GM12873 (cell line): ENCODE data around the gene MCUR1.

Experiments used
- TF ChIP-seq, protein P1 (sequence below): IDR thresholded peaks from 2 replicates; pipeline ENCODE4 v1.5.1; 2012; ENCODE audit warnings: low read depth, mild to moderate bottlenecking, moderate library complexity, low read length, control low read depth; ENCODE audit not compliant: insufficient read depth; ENCODE audit errors: missing control alignments

The MCUR1 gene

DNA sequence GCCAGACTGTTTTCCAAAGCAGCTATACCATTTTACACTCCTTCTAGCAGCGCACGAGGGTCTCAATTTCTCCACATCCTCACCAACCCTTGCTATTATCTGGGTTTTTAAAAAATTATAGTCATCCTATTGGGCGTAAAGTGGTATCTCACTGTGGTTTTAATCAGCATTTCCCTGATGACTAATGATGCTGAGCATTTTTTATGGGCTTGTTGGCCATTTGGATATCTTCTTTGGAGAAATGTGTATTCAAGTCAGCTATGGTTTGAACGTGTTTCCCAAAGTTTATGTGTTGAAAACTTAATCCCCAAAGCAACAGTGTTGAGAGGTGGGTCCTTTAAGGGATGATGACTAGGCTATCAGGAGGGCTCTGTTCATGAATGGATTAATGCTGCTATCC lies 6.7 kb downstream of the MCUR1 start:
- TF ChIP-seq, protein P1, sequence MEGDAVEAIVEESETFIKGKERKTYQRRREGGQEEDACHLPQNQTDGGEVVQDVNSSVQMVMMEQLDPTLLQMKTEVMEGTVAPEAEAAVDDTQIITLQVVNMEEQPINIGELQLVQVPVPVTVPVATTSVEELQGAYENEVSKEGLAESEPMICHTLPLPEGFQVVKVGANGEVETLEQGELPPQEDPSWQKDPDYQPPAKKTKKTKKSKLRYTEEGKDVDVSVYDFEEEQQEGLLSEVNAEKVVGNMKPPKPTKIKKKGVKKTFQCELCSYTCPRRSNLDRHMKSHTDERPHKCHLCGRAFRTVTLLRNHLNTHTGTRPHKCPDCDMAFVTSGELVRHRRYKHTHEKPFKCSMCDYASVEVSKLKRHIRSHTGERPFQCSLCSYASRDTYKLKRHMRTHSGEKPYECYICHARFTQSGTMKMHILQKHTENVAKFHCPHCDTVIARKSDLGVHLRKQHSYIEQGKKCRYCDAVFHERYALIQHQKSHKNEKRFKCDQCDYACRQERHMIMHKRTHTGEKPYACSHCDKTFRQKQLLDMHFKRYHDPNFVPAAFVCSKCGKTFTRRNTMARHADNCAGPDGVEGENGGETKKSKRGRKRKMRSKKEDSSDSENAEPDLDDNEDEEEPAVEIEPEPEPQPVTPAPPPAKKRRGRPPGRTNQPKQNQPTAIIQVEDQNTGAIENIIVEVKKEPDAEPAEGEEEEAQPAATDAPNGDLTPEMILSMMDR = no peak

DNA sequence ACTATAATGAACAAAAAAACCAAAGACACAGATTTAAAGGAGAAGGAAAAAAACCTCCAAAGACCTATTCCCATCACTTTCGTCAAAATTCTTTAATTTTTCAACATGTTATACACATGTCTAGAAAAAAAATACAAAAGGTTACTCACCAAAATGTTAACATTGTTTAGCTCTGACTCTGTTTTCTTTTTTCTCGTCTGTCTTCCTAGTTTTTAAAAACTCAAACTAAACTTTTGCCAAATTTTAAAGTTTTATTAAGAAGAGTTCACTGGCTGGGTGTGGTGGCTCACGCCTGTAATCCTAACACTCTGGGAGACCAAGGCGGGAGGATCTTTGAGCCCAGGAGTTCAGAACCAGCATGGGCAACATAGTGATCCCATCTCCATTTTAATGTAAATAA lies 10.8 kb downstream of the MCUR1 start:
- TF ChIP-seq, protein P1 = no peak

DNA sequence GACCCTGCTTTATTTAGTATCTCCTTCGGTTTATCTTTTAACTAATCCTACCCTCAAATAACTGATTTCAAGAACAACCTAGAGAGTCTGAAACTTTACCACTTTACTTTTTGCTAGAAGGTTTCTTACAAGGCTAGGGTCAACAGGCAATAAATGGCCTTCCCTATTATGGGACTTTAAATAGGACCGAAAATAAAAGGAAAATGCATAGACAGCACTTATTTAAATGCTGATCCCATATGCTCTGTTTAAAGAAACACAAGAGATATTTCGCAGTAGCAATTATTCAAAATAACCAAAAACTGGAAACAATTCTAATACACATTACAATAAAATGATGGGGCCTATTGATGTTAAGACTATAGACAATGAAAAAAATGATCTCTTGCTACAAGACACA lies 13.7 kb downstream of the MCUR1 start:
- TF ChIP-seq, protein P1 = no peak

DNA sequence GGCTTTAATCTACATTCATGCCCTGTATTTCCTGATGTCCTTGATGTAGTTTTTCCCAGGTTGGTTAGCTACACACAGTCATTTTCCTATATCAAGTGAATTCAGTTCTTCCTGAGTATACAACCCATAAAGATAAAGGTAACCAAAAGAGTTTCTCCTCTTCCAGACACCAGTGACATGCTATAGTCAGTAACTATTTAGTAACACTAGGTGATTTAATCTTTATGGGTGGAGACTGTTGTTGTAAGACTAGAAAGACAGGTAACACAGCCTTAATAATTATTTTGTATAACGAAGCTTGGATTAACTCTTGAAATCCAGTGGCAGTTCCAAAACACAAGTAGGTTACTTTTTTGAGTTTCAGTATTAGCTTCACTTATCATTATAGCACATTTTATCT lies 17.6 kb downstream of the MCUR1 start:
- TF ChIP-seq, protein P1 = no peak

DNA sequence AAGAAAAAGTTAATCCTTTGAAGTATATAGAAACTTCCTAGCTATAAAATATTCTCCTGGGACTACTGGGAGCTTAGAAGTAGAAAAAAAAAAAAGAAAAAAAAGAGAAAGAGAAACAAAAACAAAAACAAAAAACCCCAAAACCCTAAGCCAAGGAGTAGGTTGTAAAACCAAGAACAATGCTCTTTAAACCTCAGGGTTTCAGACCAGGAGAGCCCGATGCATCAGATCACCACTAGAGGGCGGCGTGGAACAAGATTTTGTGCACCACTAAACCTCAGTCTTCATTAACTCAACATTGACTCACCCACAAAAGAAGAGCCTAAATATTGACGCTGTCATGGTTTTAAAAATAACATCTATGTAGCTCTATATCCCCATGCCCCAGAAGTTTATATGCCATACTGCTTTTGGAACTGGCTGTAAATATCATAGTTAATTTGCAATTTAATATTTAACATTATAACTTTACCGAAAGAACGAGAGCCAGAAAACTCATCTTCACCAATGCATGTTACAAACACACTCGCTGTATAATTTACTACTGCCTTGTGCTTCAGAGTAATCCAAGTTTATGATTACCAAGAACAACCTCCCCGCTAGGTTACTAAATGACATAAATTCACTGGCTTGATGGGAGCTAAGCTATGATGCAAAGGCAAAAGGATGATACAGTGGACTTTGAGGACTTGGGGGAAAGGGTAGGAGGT lies 19.2 kb downstream of the MCUR1 start:
- TF ChIP-seq, protein P1 = peak; percentile 90

DNA sequence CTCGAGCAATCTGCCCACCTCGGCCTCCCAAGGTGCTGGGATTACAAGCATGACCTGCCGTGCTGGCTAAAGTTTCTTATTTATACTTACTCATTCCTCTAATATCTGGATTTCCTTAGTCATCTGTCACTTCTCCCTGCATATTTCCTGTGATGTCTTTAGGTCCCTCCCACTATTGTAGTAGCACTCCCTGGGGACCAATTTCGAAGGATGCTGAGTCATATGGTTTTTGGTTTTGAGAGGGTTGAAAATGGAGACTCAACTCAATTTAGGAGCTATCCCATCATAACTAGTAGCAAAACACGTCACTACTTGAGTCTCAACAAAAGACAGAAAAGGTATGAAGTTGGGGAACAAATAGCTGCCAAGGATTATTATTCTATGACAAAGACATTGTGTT lies 20.2 kb downstream of the MCUR1 start:
- TF ChIP-seq, protein P1 = no peak

DNA sequence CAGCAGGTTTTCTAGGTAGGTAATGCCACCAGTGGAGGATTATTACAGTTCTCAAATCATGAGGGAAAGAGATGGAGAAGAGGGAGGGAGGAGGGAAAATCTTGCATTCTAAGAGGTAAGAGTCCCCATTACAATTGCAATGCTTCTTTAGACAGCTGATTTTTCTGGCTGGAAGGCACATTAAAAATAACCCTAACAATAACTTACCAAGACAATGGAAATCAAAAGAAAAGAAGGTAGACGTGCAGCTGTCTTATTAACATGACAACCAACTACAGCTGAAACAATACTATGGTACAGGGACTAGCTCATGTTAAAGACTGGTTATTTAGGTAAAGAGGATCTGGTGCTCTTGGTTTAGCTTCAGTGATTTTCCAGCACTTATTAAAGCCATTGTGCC lies 24.6 kb downstream of the MCUR1 start:
- TF ChIP-seq, protein P1 = no peak
